ENCODE measurements around the gene VPS35.
"Not testable (repeated sequence)": the region's sequence is repeated elsewhere in the genome, so short reads cannot be mapped to it uniquely, and the experiment has no call there.

Gene VPS35

GRCh38 chr16:46650254-46650623 lies 38.7 kb downstream of the VPS35 start:
- no peak for DNase-seq

GRCh38 chr16:46649588-46650253 lies 39.3 kb downstream of the VPS35 start:
- DNase-seq = no peak

DNA sequence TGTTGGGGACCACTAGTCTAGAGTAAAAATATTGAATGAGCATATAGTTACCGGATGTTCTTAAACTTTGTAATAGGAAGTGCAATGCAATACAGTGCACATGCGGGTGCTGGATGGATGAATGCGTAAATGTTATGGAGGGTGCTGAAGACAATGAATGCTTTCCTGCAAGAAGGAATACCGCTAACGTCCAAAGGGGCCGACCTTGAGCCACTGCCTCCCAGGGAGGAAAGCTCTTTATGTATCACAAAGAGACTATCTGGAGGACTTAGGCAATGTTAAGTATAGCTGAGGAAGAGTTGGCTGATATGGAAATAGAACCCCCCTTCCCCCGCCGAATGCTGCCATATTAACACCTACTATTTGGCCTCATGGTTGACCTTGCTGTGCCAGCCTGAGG lies 40.3 kb downstream of the VPS35 start:
- DNase-seq = no peak

GRCh38 chr16:46638947-46639925 lies 49.7 kb downstream of the VPS35 start:
- peak; percentile 30 for DNase-seq

- no peak for DNase-seq
Measured at GRCh38 chr16:46632778-46633733, 55.9 kb downstream of the VPS35 start.

GRCh38 chr16:46629331-46630219 lies 59.4 kb downstream of the VPS35 start:
- no peak for DNase-seq

GRCh38 chr16:46627746-46628145 lies 61.2 kb downstream of the VPS35 start:
- no peak for DNase-seq

GRCh38 chr16:46626681-46627080 lies 62.3 kb downstream of the VPS35 start:
- not testable (repeated sequence) for DNase-seq

DNA sequence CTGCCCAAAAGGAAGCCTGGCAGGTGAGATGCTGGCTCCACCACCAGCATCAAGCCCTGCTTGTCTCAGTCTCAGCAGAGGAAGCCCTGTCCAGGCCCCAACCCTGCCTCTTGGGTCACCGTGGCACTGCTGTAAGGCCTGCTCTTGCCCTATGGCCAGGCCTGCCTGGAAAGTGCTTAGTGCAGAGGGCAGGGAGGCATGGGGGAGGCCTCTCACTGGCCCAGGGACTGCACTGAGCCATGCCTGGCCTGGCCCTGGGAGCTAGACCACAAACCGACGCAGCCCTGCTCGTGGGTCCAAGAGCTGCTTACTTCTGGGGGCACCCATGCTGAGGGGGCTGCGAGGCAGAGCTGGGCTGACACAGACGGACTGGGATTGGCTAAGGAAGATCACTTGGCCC lies 64.1 kb downstream of the VPS35 start:
- not testable (repeated sequence) for DNase-seq

DNA sequence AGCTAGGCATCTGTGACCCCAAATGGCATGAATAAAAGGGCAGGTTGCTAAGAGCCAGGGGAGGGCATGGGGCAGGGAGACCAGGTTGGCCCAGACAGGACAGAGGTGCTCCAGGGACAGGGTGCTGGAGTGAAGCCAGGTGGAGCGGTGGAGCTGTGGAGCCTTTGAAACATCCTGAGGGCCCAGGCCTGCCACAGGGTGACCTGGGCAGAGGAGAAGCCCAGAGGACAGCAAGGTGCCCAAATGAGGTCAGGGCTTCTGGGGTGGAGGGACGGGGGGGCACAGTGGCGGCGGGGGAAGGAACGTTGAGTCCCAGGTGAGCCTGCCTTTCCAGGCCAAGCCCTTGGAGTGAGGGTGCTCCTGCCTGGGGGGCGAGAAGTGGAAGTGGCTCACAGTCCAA lies 65.3 kb downstream of the VPS35 start:
- not testable (repeated sequence) for DNase-seq

DNA sequence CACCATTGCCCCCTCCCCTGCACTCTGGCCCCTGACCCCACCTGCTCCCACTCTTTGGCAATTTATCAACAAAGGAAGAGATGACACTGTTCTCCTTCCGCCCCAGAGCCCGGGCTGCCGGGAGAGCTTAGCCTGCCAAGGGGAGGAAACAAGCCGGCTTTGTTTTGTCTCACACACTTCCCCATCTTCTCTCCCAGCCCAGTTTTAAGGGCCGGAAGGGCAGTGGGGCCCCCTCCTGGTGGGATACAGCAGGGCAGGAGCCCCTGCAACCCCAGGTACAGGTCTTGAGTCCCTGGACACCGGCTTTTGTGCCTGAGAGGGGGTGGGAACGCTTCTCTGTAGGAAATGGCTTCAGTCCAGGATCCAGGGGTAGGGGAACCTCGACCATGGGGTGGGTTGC lies 65.7 kb downstream of the VPS35 start:
- DNase-seq = not testable (repeated sequence)

- no peak for DNase-seq
Measured at GRCh38 chr16:46621934-46622676, 66.9 kb downstream of the VPS35 start.

GRCh38 chr16:46621006-46621933 lies 67.7 kb downstream of the VPS35 start, which contains the start of gene SHCBP1:
TSS of gene SHCBP1 (minus strand) at chr16:46621379. CDS start at chr16:46621359, 20 bp downstream.
- peak; percentile 60 for DNase-seq

GRCh38 chr16:46620266-46621005 lies 68.5 kb downstream of the VPS35 start:
- no peak for DNase-seq

- no peak for DNase-seq
Measured at GRCh38 chr16:46618516-46618915, 70.5 kb downstream of the VPS35 start.

GRCh38 chr16:46614006-46614405 lies 75.0 kb downstream of the VPS35 start:
- DNase-seq = no peak

DNA sequence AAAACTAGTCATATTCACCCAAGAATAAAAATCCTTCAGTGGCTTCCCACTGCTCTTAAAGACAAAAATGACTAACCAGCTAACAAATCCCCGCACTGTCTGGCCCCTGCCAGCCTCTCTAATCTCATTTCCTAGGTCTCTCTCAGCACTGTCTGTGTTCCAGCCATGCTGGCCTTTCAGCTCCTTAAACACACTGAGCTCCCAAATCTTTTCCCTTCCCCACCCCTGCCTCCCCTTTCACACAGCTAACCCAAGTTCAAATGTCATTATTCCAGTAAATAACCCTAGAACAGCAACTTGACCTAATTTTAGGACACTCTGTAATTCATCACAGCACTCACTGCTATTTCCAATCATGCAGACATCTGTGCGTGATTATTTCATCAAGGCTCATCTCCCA lies 75.6 kb downstream of the VPS35 start:
- no peak for DNase-seq

DNA sequence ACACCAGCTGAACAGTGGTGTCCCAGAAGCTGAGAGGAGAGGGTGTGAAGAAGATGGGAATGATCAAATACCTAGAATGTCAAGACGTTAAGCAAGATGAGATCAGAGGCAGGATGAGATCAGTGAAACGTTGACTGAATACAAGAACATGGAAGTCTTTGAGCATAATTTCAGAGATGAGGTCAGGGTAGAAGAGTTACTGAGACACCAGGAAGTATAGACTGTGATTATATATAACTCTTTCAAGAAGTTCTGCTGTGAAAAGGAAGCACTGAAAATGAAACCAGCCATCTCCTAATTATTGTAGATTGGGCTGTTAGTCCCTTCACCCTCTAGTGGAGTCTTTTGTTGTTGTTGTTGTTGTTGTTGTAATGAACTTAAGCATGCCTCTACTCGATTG lies 76.9 kb downstream of the VPS35 start:
- DNase-seq = no peak

DNA sequence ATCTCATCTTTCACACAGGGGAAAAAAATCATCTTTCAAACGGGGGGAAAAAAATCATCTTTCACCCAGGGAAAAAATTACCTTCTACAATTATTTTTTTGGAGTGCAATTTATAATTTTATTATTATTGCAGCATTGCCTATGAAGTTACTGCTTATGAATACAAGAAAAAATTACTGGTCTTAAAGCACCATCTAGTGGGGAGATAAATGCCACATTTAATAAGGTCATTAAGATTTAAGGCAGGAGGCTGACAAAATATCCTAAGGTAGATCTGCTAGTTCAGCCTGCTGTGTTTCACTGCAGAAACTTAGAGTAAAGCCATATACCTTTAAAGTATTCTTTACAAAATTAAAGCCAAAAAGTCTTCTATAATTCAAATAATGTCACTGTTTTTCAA lies 81.4 kb downstream of the VPS35 start:
- peak; percentile 62 for DNase-seq
